A375 (cell line): Measurements from ENCODE around the gene AQP9. TPM values are rescaled to one million over a fixed set of nuclear protein-coding genes. Genes with fewer than 3 reads are reported as not detected.

Experiments
- small RNA-seq: library from RNA; depleted of rRNA; stranded (forward); fragments of <200 nt; gene quantifications from one replicate; pipeline ENCODE3, GENCODE V24; 2014
- total RNA-seq: library from RNA; depleted of rRNA; stranded (reverse); fragments of >200 nt; shearing (Covaris generic); gene quantifications from 2 replicates; pipeline ENCODE4 v1.2.3, GENCODE V29; 2014; rRNA removed

The AQP9 gene
- not detected in 2 replicates for total RNA-seq

GRCh38 chr15:58138106-58138505 lies at the start of gene AQP9:
Gene AQP9 (plus strand): TSS chr15:58138381. CDS start chr15:58138566, 185 bp downstream.

Small RNA genes lying within 50 kb of the gene (small RNA-seq; reads per million reads assigned to genes)
- gene MTCO3P23 = not detected

Other genes with a start within 250 kb of the AQP9 start
- not detected in 2 replicates for gene ALDH1A2, start 72.7 kb upstream of the AQP9 start, total RNA-seq